Activated CD4-positive, CD25-positive, alpha-beta regulatory T cell treated with anti-CD3 and anti-CD28 coated beads, Interleukin-2, amount 50 U/mL, for 16 hours (primary cell): ENCODE measurements around the gene SCD5.

Experiments used
- DNase-seq: peaks from one replicate; pipeline ENCODE4 v3.0.0-alpha.2; 2020; ENCODE audit warnings: low read depth, low spot score

Gene SCD5

DNA sequence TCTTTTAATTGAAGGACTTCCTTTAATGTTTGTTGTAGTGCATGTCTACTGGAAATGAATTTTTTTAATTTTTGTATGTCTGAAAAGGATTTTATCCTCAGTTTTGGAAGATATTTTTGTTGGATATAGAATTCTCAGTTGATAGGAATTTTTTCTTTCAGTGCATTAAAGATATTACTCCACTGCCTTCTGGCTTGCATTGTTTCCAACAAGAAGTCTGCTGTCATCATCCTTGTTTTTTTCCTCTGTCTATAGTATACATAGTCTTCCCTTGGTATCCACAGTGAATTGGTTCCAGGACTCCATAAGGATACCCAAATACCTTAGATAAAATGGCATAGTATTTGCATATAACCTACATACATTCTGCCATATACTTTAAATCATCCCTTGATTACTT lies 33.5 kb downstream of the SCD5 start:
- no peak for DNase-seq

DNA sequence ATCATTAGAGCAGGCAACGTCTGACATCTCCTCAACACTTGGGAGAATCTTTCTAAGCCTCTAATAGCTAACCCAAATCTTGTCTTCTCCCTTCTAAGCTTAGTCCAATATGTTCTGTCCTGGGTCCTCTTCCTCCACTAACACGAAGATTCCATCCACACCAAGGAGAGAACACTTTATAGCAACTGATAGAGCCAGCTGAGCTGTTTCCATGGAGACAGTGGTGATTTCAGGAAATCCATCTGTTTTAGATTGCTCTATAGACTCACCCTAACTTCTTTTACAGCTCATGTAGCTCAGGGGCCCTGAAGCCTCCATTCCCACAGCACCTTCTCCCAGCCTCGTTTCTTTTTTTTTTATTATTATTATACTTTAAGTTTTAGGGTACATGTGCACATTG lies 37.4 kb downstream of the SCD5 start:
- no peak for DNase-seq

GRCh38 chr4:82758701-82759685 lies 39.6 kb downstream of the SCD5 start:
- DNase-seq, result no peak

GRCh38 chr4:82756061-82756460 lies 42.5 kb downstream of the SCD5 start:
- DNase-seq, result no peak

GRCh38 chr4:82755650-82756049 lies 42.9 kb downstream of the SCD5 start:
- no peak for DNase-seq

DNA sequence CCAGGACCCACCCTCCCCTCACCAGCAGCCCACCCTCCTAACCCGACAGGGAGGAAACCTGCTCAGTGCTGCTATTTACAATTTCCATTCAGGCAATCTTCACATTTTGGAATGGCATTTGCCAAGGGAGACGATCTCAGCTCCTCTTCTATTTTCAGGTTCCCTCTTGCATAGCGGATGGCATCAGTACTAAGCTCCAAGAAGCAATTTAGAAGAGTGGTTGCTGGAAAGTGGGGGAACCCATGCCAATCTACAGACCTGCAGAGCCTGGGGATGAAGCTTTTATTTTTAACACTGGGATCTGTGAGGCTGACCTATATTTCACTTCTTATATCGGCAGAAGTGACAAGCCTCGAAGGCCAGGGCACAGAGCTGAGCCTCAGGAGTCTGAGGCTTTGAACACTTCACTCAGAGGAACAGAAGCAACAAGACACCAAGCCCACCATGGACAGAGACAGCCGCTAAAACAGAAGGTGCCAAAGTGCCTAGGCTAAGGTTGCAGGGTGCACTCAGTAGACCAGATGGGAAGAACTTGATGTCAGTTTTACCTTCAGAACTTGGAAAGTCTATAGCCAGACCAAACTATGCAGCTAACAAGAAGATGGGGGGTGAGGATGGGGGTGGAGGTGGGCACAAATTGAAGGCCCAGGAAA lies 44.0 kb downstream of the SCD5 start:
- no peak for DNase-seq

DNA sequence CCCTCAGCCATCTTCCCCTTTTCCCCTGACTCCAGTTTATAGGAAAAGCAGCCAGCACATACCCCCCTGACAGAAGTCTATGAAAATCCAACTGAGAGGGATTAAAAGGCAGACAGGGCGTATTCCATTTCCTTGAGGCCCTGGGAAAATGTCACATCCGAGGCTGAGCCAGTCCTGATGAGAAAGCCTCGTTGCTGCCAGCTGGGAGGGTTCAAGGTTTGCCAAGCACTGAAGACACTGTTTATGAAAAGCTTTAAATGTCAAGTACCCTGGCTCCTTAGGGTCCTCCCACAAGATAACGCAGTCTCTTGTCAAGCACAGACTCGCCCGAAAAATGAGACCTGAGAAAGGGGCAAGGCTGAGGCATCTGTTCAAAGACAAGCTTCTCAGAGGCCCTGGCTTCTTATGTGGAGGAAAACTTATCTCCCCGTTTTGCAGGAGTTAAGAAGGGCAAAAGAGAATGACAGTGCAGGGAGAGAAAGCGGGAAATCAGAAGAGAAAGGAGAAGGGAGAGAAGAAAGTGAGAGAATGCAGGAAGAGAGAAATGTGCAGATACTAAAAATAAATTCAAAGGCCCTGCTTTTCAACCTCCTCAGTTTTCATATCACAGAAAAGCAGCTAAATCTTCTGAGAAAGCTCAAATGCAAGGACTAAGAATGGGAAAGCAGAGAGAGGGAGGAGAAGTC lies 44.7 kb downstream of the SCD5 start:
- DNase-seq, result no peak

DNA sequence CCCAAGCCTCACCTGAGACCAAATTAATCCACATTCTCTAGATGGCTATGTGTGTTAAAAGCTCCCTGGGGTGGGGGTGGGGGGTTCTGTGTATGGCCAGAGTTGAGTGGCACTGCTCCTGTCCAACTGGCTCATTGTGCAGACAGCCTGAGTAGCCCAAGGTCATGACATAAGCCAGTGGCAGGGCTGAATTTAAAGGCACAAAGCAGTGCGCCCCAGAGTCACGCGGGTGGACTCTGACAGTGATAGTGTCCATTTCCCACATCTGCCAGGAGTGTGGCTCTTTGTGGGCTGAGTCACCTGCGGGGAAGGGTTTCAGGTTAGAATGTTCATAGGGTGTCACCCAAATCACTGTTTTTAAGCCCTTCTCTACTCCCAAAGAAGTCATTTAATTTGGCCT lies 45.4 kb downstream of the SCD5 start:
- DNase-seq, result no peak

DNA sequence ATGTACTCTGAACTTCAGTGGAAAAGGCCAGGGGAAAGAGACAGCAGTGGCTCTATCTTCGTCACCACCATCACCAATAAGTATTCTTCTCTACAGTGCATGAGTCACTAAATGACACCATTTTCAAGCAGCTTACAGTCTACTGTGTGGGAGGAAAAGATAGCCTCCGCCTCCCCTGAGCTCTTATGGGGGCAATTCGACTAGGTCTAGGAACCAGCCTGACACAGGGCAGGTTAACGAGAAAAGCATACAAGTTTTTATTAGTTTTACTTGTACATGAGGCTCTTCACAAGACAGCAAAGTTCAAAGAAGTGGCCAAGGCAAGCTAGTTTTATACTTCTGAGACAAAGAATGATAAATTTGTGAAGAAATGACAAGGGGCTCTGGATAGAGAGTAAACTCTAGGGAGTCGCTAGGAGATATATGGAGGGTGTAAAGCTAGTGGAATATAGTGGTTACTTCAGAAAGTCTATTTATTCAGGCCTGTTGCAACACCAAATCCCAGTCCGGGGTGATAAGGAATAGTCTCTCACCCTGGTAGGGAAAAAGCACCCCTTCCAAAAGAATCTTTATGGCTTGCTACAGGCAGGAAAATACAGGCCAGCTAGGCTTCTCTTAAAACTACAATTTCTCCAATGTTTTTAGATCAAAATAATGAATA lies 49.7 kb downstream of the SCD5 start:
- DNase-seq, result no peak

- no peak for DNase-seq
These were observed 50.7 kb downstream of the SCD5 start for GRCh38 chr4:82747686-82748575.

- no peak for DNase-seq
These were observed 51.7 kb downstream of the SCD5 start for GRCh38 chr4:82746705-82747574.

GRCh38 chr4:82745173-82745842 lies 53.3 kb downstream of the SCD5 start:
- DNase-seq, result no peak

- no peak for DNase-seq
These were observed 54.2 kb downstream of the SCD5 start for GRCh38 chr4:82744284-82744968.

GRCh38 chr4:82741188-82741587 lies 57.4 kb downstream of the SCD5 start:
- no peak for DNase-seq

DNA sequence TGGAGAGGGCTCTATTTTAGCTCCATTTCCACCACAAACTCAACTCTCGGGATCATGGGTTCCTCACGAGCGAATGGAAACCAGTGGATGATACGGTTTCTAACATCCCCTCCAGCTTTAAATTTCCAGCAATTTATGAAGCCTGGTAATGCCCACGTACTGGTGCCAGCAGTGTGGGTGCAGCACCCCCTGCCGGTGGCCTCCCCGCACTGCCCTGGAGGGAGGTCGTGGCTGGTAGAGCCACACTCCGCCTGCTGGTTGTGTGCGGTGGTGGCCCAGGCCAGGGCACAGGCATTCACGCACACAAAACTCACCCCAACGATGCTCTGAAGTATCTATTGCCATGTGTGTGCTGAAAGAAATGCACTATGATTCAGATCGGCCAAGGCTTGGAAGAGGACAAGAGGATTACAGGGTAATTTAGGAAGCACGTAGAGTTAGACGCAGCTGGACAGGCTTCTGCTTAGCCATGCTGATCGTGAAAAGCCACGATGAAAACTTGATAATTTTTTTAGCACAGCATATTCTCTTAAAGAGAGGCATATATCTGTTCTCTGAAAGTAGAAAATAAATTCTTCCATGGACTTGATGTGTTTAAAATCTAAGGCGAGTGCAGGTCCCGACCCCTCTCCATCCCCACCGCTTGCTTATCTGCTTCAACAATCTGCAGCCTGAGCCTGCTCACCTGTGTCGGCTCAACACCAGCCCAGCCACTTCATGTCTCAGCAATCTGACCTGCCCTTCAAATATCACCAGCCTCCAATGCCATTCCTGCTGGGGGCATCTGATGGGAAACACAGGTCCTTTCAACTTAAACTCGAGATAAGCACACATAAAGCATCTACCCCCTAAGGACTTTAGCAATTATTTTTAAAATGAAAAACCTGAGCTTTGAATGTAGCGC lies 59.1 kb downstream of the SCD5 start:
- DNase-seq, result no peak

GRCh38 chr4:82737354-82737753 lies 61.2 kb downstream of the SCD5 start:
- no peak for DNase-seq

DNA sequence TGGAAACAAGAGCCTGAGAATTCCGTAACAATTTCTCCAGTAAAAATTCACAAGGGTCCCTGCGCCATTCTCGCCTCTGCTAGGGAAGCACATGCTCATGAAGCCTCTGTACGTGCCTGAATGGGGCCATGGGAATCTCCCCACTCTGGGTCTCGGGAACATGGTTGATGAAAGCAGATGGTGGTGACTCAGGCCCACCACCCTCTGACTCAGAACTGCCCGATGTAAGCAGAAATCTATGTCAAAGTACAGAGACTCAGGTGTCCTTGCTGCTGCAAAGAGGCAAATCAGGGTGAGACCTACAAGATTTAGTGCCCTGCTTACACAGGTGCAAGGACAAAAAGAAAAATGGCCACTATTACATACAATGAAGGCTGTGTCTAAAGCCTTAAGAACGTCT lies 65.0 kb downstream of the SCD5 start:
- no peak for DNase-seq

GRCh38 chr4:82728301-82728700 lies 70.3 kb downstream of the SCD5 start:
- no peak for DNase-seq
